Measurements from ENCODE around the gene SERPINA12. TPM values are rescaled to one million over a fixed set of nuclear protein-coding genes. Genes with fewer than 3 reads are reported as not detected.

SERPINA12 gene
- total and polyA plus RNA-seq, 2 of the 13 experiments (the other 11 are each of a cell fraction or from before 2014, with no cell fraction given): 0.08 TPM; not detected in 1

GRCh38 chr14:94522115-94522724, 13.0 kb upstream of the SERPINA12 start (continued):
- TF ChIP-seq DNMT3B (CRISPR knock-in tag; conservative IDR thresholded peaks at IDR 0.05): no peak
- TF ChIP-seq ZNF407 (CRISPR knock-in tag; IDR thresholded peaks at IDR 0.05; ENCODE audit: not compliant biosample characterization): no peak
- no peak for TF ChIP-seq FOXP1 (IDR thresholded peaks at IDR 0.05)
- peak; percentile 75 for TF ChIP-seq FOXP1 (CRISPR knock-in tag; IDR thresholded peaks at IDR 0.05)
- no peak for TF ChIP-seq NONO (IDR thresholded peaks at IDR 0.05)
- TF ChIP-seq NONO (CRISPR knock-in tag; conservative IDR thresholded peaks at IDR 0.05): peak; percentile 62; the same call in 1 of the 2 replicates
- no peak for TF ChIP-seq ARNT (IDR thresholded peaks at IDR 0.05)
- peak; percentile 75; the same call in 1 of the 2 replicates for TF ChIP-seq YEATS4 (CRISPR knock-in tag; IDR thresholded peaks at IDR 0.05; ENCODE audit: borderline replicate concordance)
- peak; percentile 77 for TF ChIP-seq CBX1 (IDR thresholded peaks at IDR 0.05; ENCODE audit: low read depth)
- TF ChIP-seq, protein P1, sequence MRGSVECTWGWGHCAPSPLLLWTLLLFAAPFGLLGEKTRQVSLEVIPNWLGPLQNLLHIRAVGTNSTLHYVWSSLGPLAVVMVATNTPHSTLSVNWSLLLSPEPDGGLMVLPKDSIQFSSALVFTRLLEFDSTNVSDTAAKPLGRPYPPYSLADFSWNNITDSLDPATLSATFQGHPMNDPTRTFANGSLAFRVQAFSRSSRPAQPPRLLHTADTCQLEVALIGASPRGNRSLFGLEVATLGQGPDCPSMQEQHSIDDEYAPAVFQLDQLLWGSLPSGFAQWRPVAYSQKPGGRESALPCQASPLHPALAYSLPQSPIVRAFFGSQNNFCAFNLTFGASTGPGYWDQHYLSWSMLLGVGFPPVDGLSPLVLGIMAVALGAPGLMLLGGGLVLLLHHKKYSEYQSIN (CRISPR knock-in tag; IDR thresholded peaks at IDR 0.05; ENCODE audit: borderline replicate concordance): no peak
- TF ChIP-seq CREM (IDR thresholded peaks at IDR 0.05): peak; percentile 80
- no peak for TF ChIP-seq CREM (CRISPR knock-in tag; IDR thresholded peaks at IDR 0.05)
- no peak for TF ChIP-seq RAD21 (CRISPR knock-in tag; IDR thresholded peaks at IDR 0.05)
- no peak for TF ChIP-seq ZNF670 (CRISPR knock-in tag; IDR thresholded peaks at IDR 0.05; ENCODE audit: borderline replicate concordance)
- no peak for TF ChIP-seq ZNF883 (CRISPR knock-in tag; IDR thresholded peaks at IDR 0.05; ENCODE audit: not compliant biosample characterization)
- TF ChIP-seq, protein P2, sequence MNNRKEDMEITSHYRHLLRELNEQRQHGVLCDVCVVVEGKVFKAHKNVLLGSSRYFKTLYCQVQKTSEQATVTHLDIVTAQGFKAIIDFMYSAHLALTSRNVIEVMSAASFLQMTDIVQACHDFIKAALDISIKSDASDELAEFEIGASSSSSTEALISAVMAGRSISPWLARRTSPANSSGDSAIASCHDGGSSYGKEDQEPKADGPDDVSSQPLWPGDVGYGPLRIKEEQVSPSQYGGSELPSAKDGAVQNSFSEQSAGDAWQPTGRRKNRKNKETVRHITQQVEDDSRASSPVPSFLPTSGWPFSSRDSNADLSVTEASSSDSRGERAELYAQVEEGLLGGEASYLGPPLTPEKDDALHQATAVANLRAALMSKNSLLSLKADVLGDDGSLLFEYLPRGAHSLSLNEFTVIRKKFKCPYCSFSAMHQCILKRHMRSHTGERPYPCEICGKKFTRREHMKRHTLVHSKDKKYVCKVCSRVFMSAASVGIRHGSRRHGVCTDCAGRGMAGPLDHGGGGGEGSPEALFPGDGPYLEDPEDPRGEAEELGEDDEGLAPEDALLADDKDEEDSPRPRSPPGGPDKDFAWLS (CRISPR knock-in tag; IDR thresholded peaks at IDR 0.05; ENCODE audit: borderline replicate concordance): no peak
- peak; percentile 92; the same call in 1 of the 2 replicates for TF ChIP-seq TBX2 (CRISPR knock-in tag; IDR thresholded peaks at IDR 0.05; ENCODE audit: borderline replicate concordance)
- peak; percentile 36; the same call in 1 of the 2 replicates for TF ChIP-seq ZSCAN9 (CRISPR knock-in tag; IDR thresholded peaks at IDR 0.05; ENCODE audit: borderline replicate concordance)

All from HepG2 (cell line).